K562 (cell line): ENCODE measurements around the gene SH2D1A.
A peak's percentile ranks its signal among the peaks of the same experiment; 100 is the strongest.

ENCODE experiments used
- POLR2A ChIP-seq: fragments of 450-650 bp; conservative IDR thresholded peaks from 2 replicates; pipeline ENCODE4 v1.6.1; 2016
- POLR2AphosphoS5 ChIP-seq: IDR thresholded peaks from 2 replicates; pipeline ENCODE4 v1.6.1; 2011; ENCODE audit warnings: mild to moderate bottlenecking, low read depth, low read length, moderate library complexity; ENCODE audit not compliant: control insufficient read depth, insufficient read depth
- TEAD1 ChIP-seq, 2 experiments: fragments of 450-650 bp in 1 of 2; sonication (generic) in 1 of 2; formaldehyde crosslinking; IDR thresholded peaks; 2 replicates each; pipeline versions ENCODE4 v1.4.0 to v1.8.0; 2020 to 2022; ENCODE audit warnings: mild to moderate bottlenecking in 2 of 2, missing genetic modification reagents in 1 of 2
- TEAD4 ChIP-seq, 2 experiments: sonication (generic) in 1 of 2; formaldehyde crosslinking in 1 of 2; IDR thresholded peaks; 2 replicates each; pipeline versions ENCODE4 v1.6.1 to v1.8.0; 2012 to 2022; ENCODE audit warnings: borderline replicate concordance in 1 of 2, inconsistent platforms in 1 of 2, low read length in 1 of 2, mild to moderate bottlenecking in 1 of 2, missing genetic modification reagents in 1 of 2

DNA sequence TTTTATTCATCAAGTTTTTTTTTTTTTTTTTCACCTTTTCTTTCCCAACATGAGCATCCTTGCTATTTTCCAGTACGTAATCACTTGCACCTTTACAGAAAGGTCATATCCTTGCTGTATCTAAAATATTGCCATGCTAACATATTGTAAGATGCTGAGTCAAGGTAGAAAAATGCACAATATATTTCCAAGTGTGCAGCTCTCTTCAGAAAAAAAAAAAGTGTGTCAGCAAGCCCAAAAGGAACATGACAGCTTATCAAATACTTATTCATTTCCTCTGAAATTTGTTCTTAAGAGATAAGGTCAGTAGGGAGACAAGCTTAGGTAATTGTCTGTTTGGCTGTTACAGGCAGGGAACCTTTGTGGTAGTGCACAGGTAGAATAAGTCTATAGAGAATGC lies 27.0 kb downstream of the SH2D1A start:
- TF ChIP-seq POLR2A (no peak), TEAD4 (IDR thresholded peaks at IDR 0.05; ENCODE audit: low read length) (0 out of 2 replicates have a peak, but pooled peaks have one; percentile 10), TEAD4 (CRISPR knock-in tag; IDR thresholded peaks at IDR 0.05; ENCODE audit: borderline replicate concordance) (no peak), TEAD1 (CRISPR knock-in tag; IDR thresholded peaks at IDR 0.05) (no peak), POLR2AphosphoS5 (no peak)
